ENCODE measurements around the gene RPS6KA4. TPM values are rescaled to one million over a fixed set of nuclear protein-coding genes. Genes with fewer than 3 reads are reported as not detected.

RPS6KA4 gene
- polyA plus RNA-seq, 1 donor from 2014 or later: 24.6 TPM

DNA sequence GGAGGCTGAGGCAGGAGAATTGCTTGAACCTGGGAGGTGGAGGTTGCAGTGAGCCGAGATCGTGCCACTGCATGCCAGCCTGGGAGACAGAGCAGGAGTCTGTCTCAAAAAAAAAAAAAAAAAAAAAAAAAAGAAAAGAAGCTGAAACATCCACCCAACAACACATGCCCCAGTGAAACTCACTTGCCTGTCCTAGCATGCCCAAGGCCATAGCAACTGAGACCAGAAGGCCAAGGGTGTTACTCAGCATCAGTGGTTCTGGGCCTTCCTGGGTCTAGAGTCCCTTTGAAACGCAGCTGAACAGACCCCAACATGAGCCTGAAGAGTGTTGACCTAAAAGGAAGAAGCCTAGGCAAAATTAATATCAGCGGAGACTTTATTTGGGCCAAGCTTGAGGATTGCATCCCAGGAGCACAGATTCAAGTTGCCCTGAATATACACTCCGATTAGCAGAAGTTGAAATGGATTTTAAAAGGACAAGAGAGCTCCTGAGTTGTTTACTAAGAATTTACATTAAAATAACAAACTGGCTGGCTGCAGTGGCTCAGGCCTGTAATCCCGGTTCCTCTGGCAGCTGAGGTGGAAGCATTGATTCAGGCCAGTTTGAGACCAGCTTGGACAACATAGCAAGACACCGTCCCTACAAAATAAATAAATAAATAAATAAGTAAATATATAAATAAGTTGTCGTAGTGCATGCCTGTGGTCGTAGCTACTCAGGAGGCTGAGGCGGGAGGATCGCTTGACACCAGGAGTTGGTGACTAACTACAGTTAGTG is 34.1 kb upstream of the RPS6KA4 start:
- Histone ChIP-seq H3K79me2 (replicated peaks; ENCODE audit: insufficient read depth, low read length) (no peaks in the 10 kb centered on the region), H4K20me1 (ENCODE audit: insufficient read depth) (no peaks in the 10 kb centered on the region), H3K27ac (ENCODE audit: low read length) (no peak overlapping the region), H3K9me2 (ENCODE audit: insufficient read depth, low read length) (no peaks in the 10 kb centered on the region), H3K4me3 (ENCODE audit: low read length) (no peak overlapping the region), H2AFZ (ENCODE audit: low read depth, low read length) (no peak overlapping the region), H3K27me3 (ENCODE audit: insufficient read depth, low read depth, low read length) (no peaks in the 10 kb centered on the region), H3K4me2 (ENCODE audit: low read length) (no peak overlapping the region), H3K9ac (ENCODE audit: low read length) (no peak overlapping the region), H3K36me3 (ENCODE audit: insufficient read depth, low read length) (no peaks in the 10 kb centered on the region), H3K9me3 (ENCODE audit: low read length) (no peaks in the 10 kb centered on the region), H3F3A (ENCODE audit: insufficient read depth, low read length, poor library complexity, severe bottlenecking) (no peaks in the 10 kb centered on the region)
- no peak for TF ChIP-seq EP300 (conservative IDR thresholded peaks at IDR 0.05; ENCODE audit: poor library complexity, severe bottlenecking)
- no peak for TF ChIP-seq EZH2 (IDR thresholded peaks at IDR 0.05; ENCODE audit: borderline replicate concordance, insufficient read depth, low read length, poor library complexity, severe bottlenecking)
- no peak for TF ChIP-seq TAF1 (IDR thresholded peaks at IDR 0.05; ENCODE audit: low read depth)
- TF ChIP-seq, protein P1, sequence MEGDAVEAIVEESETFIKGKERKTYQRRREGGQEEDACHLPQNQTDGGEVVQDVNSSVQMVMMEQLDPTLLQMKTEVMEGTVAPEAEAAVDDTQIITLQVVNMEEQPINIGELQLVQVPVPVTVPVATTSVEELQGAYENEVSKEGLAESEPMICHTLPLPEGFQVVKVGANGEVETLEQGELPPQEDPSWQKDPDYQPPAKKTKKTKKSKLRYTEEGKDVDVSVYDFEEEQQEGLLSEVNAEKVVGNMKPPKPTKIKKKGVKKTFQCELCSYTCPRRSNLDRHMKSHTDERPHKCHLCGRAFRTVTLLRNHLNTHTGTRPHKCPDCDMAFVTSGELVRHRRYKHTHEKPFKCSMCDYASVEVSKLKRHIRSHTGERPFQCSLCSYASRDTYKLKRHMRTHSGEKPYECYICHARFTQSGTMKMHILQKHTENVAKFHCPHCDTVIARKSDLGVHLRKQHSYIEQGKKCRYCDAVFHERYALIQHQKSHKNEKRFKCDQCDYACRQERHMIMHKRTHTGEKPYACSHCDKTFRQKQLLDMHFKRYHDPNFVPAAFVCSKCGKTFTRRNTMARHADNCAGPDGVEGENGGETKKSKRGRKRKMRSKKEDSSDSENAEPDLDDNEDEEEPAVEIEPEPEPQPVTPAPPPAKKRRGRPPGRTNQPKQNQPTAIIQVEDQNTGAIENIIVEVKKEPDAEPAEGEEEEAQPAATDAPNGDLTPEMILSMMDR (IDR thresholded peaks at IDR 0.05; ENCODE audit: poor library complexity, severe bottlenecking): no peak
- no peak for TF ChIP-seq MXI1 (conservative IDR thresholded peaks at IDR 0.05; ENCODE audit: poor library complexity, severe bottlenecking)
- TF ChIP-seq, protein P2, sequence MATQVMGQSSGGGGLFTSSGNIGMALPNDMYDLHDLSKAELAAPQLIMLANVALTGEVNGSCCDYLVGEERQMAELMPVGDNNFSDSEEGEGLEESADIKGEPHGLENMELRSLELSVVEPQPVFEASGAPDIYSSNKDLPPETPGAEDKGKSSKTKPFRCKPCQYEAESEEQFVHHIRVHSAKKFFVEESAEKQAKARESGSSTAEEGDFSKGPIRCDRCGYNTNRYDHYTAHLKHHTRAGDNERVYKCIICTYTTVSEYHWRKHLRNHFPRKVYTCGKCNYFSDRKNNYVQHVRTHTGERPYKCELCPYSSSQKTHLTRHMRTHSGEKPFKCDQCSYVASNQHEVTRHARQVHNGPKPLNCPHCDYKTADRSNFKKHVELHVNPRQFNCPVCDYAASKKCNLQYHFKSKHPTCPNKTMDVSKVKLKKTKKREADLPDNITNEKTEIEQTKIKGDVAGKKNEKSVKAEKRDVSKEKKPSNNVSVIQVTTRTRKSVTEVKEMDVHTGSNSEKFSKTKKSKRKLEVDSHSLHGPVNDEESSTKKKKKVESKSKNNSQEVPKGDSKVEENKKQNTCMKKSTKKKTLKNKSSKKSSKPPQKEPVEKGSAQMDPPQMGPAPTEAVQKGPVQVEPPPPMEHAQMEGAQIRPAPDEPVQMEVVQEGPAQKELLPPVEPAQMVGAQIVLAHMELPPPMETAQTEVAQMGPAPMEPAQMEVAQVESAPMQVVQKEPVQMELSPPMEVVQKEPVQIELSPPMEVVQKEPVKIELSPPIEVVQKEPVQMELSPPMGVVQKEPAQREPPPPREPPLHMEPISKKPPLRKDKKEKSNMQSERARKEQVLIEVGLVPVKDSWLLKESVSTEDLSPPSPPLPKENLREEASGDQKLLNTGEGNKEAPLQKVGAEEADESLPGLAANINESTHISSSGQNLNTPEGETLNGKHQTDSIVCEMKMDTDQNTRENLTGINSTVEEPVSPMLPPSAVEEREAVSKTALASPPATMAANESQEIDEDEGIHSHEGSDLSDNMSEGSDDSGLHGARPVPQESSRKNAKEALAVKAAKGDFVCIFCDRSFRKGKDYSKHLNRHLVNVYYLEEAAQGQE (IDR thresholded peaks at IDR 0.05; ENCODE audit: borderline replicate concordance): no peak
- no peak for TF ChIP-seq SMC3 (conservative IDR thresholded peaks at IDR 0.05; ENCODE audit: poor library complexity)
- no peak for TF ChIP-seq RAD21 (conservative IDR thresholded peaks at IDR 0.05)
- TF ChIP-seq POLR2AphosphoS5 (IDR thresholded peaks at IDR 0.05): no peak

DNA sequence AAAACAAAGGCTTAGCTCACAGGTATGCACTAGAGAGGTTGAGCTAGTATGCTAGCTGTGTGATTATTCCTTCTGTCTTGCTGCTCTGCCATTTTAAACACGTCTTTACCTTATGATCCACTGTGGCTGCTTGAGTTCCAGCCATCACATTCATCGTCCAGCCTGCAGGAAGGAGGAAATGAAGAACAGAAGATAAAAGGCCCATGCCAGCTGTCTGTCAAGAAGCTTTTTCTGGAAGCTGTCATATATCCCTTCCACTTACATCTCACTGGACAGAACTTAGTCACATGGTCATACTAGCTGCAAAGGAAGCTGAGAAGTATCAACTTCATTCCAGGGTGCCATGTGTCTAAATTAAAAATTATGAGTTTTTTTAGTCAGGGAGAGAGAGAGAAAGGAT is 31.6 kb upstream of the RPS6KA4 start:
- no peaks in the 10 kb centered on the region for H3K9me2 ChIP-seq (ENCODE audit: insufficient read depth, low read length)
- no peaks in the 10 kb centered on the region for H3K27me3 ChIP-seq (ENCODE audit: insufficient read depth, low read depth, low read length)
- H3K27ac ChIP-seq (ENCODE audit: low read length): no peak overlapping the region
- TF ChIP-seq POLR2AphosphoS5 (IDR thresholded peaks at IDR 0.05) (no peak), SMC3 (conservative IDR thresholded peaks at IDR 0.05; ENCODE audit: poor library complexity) (no peak), RAD21 (conservative IDR thresholded peaks at IDR 0.05) (no peak), MXI1 (conservative IDR thresholded peaks at IDR 0.05; ENCODE audit: poor library complexity, severe bottlenecking) (no peak), TAF1 (IDR thresholded peaks at IDR 0.05; ENCODE audit: low read depth) (no peak), EP300 (conservative IDR thresholded peaks at IDR 0.05; ENCODE audit: poor library complexity, severe bottlenecking) (no peak), EZH2 (IDR thresholded peaks at IDR 0.05; ENCODE audit: borderline replicate concordance, insufficient read depth, low read length, poor library complexity, severe bottlenecking) (no peak)
- TF ChIP-seq, protein P1 (IDR thresholded peaks at IDR 0.05; ENCODE audit: poor library complexity, severe bottlenecking): no peak
- TF ChIP-seq, protein P2 (IDR thresholded peaks at IDR 0.05; ENCODE audit: borderline replicate concordance): no peak
- H3K4me3 ChIP-seq (ENCODE audit: low read length): no peak overlapping the region
- no peaks in the 10 kb centered on the region for H3F3A ChIP-seq (ENCODE audit: insufficient read depth, low read length, poor library complexity, severe bottlenecking)
- H3K36me3 ChIP-seq (ENCODE audit: insufficient read depth, low read length): no peaks in the 10 kb centered on the region
- H3K4me2 ChIP-seq (ENCODE audit: low read length): no peak overlapping the region
- no peaks in the 10 kb centered on the region for H3K9me3 ChIP-seq (ENCODE audit: low read length)
- no peaks in the 10 kb centered on the region for H3K79me2 ChIP-seq (replicated peaks; ENCODE audit: insufficient read depth, low read length)
- no peak overlapping the region for H3K9ac ChIP-seq (ENCODE audit: low read length)
- H2AFZ ChIP-seq (ENCODE audit: low read depth, low read length): no peak overlapping the region
- H4K20me1 ChIP-seq (ENCODE audit: insufficient read depth): no peaks in the 10 kb centered on the region
